Measurements from ENCODE around the gene ASB18.

GRCh38 chr2:236195726-236196125 is 68.5 kb downstream of the ASB18 start:
- TF ChIP-seq CTCF (IDR thresholded peaks at IDR 0.05) = no peak
- no peak for TF ChIP-seq EZH2 (IDR thresholded peaks at IDR 0.05)

Data from neural progenitor cell (in vitro differentiated cells).